A549 (cell line): Measurements from ENCODE around the gene RACGAP1. TPM values are rescaled to one million over a fixed set of nuclear protein-coding genes. Genes with fewer than 3 reads are reported as not detected.
A peak's percentile ranks its signal among the peaks of the same experiment; 100 is the strongest.

ENCODE experiments used
- ATAC-seq, 2 experiments: fragments of 200-7000 bp in 1 of 2; fragments of >200 bp in 1 of 2; cut with Nextera tagmentation in 1 of 2; cut with Tn5 transposase in 1 of 2; 3 replicates each; pipeline versions ENCODE4 v1.8.0 to v1.9.1; 2018 to 2020; ENCODE audit warnings: mild to moderate bottlenecking in 1 of 2, moderate library complexity in 1 of 2
- CTCF ChIA-PET: fragments of 300-600 bp; sonication (Branson Sonifier 250); formaldehyde crosslinking; extraction: SDS; loops from one replicate; lab custom pipeline; 2021; ENCODE audit warnings: antibody characterized with exemption, inconsistent platforms; lab: Yijun Ruan, JAX
- POLR2A ChIA-PET: fragments of 350-600 bp; formaldehyde crosslinking; extraction: SDS; loops from one replicate; lab custom pipeline; 2021; ENCODE audit warnings: antibody characterized with exemption, inconsistent platforms; lab: Yijun Ruan, JAX
- DNase-seq, 2 experiments: peaks; one replicate each; pipeline versions ENCODE4 v3.0.0 to v3.0.0-alpha.2; 2011 to 2016; ENCODE audit warnings: low read depth in 1 of 2, low spot score in 1 of 2
- FAIRE-seq: peaks from 2 replicates; lab custom pipeline; 2011; peaks lifted over from hg19 to GRCh38; lab: Jason Lieb, UNC
- H3K27ac ChIP-seq, 2 experiments: fragments of >200 bp; sonication (Bioruptor Twin); formaldehyde crosslinking; 3 replicates each; pipeline ENCODE4 v1.5.1; 2016 to 2017
- H3K4me1 ChIP-seq: fragments of >200 bp; sonication (Bioruptor Twin); formaldehyde crosslinking; 3 replicates; pipeline ENCODE4 v1.6.1; 2016
- H3K4me2 ChIP-seq: fragments of >200 bp; sonication (Bioruptor Twin); formaldehyde crosslinking; 3 replicates; pipeline ENCODE4 v1.6.1; 2016
- H3K4me3 ChIP-seq: fragments of >200 bp; sonication (Bioruptor Twin); formaldehyde crosslinking; 3 replicates; pipeline ENCODE4 v1.5.1; 2016
- H3K9me3 ChIP-seq: fragments of >200 bp; sonication (Bioruptor Twin); formaldehyde crosslinking; 3 replicates; pipeline ENCODE4 v1.6.1; 2016
- BHLHE40 ChIP-seq: IDR thresholded peaks from 2 replicates; pipeline ENCODE4 v1.6.1; 2012; ENCODE audit warnings: low read depth, low read length, inconsistent platforms
- CBX8 ChIP-seq: fragments of 200-600 bp; sonication (generic); IDR thresholded peaks from 2 replicates; pipeline ENCODE4 v1.6.1; 2016
- CHD4 ChIP-seq: fragments of 200-600 bp; sonication (generic); IDR thresholded peaks from 2 replicates; pipeline ENCODE4 v1.6.1; 2016; ENCODE audit warnings: antibody characterized with exemption, mild to moderate bottlenecking, borderline replicate concordance
- CTCF ChIP-seq: fragments of >200 bp; sonication (Bioruptor Twin); formaldehyde crosslinking; IDR thresholded peaks from 3 replicates; pipeline ENCODE4 v1.5.1; 2016
- ESRRA ChIP-seq: fragments of 150-350 bp; IDR thresholded peaks from 2 replicates; pipeline ENCODE4 v1.6.1; 2014; ENCODE audit warnings: mild to moderate bottlenecking, low read length, borderline replicate concordance
- FOSB ChIP-seq: fragments of 250-450 bp; sonication (Bioruptor Pico); IDR thresholded peaks from 2 replicates; pipeline ENCODE4 v1.5.0; 2020; ENCODE audit warnings: mild to moderate bottlenecking, moderate library complexity
- FOSL2 ChIP-seq, 2 experiments: fragments of 450-650 bp in 1 of 2; fragments of >200 bp in 1 of 2; sonication (Bioruptor Twin) in 1 of 2; formaldehyde crosslinking; IDR thresholded peaks; 2 replicates each; pipeline versions ENCODE4 v1.5.0 to v1.6.1; 2016 to 2020; ENCODE audit warnings: mild to moderate bottlenecking in 1 of 2, moderate library complexity in 1 of 2
- HEYL ChIP-seq: fragments of 250-450 bp; sonication (Bioruptor Pico); IDR thresholded peaks from 2 replicates; pipeline ENCODE4 v1.8.0; 2021; ENCODE audit warnings: mild to moderate bottlenecking, moderate library complexity
- HOXA7 ChIP-seq: fragments of 250-450 bp; sonication (Bioruptor Pico); IDR thresholded peaks from 2 replicates; pipeline ENCODE4 v1.5.0; 2020; ENCODE audit warnings: mild to moderate bottlenecking, moderate library complexity
- KDM5A ChIP-seq: fragments of 200-600 bp; sonication (generic); IDR thresholded peaks from 2 replicates; pipeline ENCODE4 v1.6.1; 2016; ENCODE audit warnings: antibody characterized with exemption, mild to moderate bottlenecking
- MAX ChIP-seq: IDR thresholded peaks from 2 replicates; pipeline ENCODE4 v1.6.1; 2012
- MYC ChIP-seq: IDR thresholded peaks from 2 replicates; pipeline ENCODE4 v1.6.1; 2012; ENCODE audit warnings: mild to moderate bottlenecking, inconsistent platforms, low read length, improper control_type of control experiment, borderline replicate concordance
- PHF8 ChIP-seq: fragments of 200-600 bp; sonication (generic); IDR thresholded peaks from 2 replicates; pipeline ENCODE4 v1.6.1; 2016; ENCODE audit warnings: low read depth, mild to moderate bottlenecking, antibody characterized with exemption, moderate library complexity, borderline replicate concordance
- POLR2A ChIP-seq: IDR thresholded peaks from 2 replicates; pipeline ENCODE4 v1.6.1; 2012; ENCODE audit warnings: mild to moderate bottlenecking, low read length
- RAD21 ChIP-seq, 2 experiments: fragments of >200 bp in 1 of 2; sonication (Bioruptor Twin) in 1 of 2; formaldehyde crosslinking in 1 of 2; IDR thresholded peaks in 1 of 2; conservative IDR thresholded peaks in 1 of 2; 2 replicates in 1 of 2; 3 replicates in 1 of 2; pipeline ENCODE4 v1.6.1; 2012 to 2018; ENCODE audit warnings: inconsistent platforms in 1 of 2
- SMC3 ChIP-seq: fragments of >200 bp; sonication (Bioruptor Twin); formaldehyde crosslinking; IDR thresholded peaks from 3 replicates; pipeline ENCODE4 v1.6.1; 2018; ENCODE audit warnings: inconsistent platforms
- TFCP2L1 ChIP-seq: fragments of 250-450 bp; sonication (Bioruptor Pico); IDR thresholded peaks from 2 replicates; pipeline ENCODE4 v1.5.0; 2021; ENCODE audit warnings: mild to moderate bottlenecking
- ZC3H11A ChIP-seq: fragments of 450-650 bp; IDR thresholded peaks from 2 replicates; pipeline ENCODE4 v1.6.1; 2014; ENCODE audit warnings: antibody characterized with exemption, mild to moderate bottlenecking
- WGBS: methylation state at CpG from one replicate; pipeline ENCODE4 v1.1.6; 2017; ENCODE audit errors: missing lambda C conversion rate; 5-methylcytosine and 5-hydroxymethylcytosine counted together
- polyA plus RNA-seq, 4 experiments: library from polyadenylated mRNA; depleted of rRNA in 3 of 4; stranded (reverse); fragments of >200 nt; fragmentation: RNase III in 1 of 4; extraction: RNeasy Plus Mini Kit Qiagen cat#74134 plus additional on column Dnase treatment in 1 of 4; gene quantifications; 2 replicates in 3 of 4; 3 replicates in 1 of 4; pipeline ENCODE4 v1.2.3, GENCODE V29; 2011 to 2017
- TF ChIP-seq, protein P1 (sequence below): IDR thresholded peaks from 2 replicates; pipeline ENCODE4 v1.6.1; 2012; ENCODE audit warnings: low read depth, borderline replicate concordance
- TF ChIP-seq, protein P2 (sequence below): fragments of 450-650 bp; IDR thresholded peaks from 2 replicates; pipeline ENCODE4 v1.6.1; 2014; ENCODE audit warnings: antibody characterized with exemption
- TF ChIP-seq, protein P3 (sequence below): fragments of >200 bp; sonication (Bioruptor Twin); formaldehyde crosslinking; IDR thresholded peaks from 2 replicates; pipeline ENCODE4 v1.6.1; 2016
- TF ChIP-seq, protein P4 (sequence below): fragments of 250-450 bp; sonication (Bioruptor Pico); IDR thresholded peaks from 2 replicates; pipeline ENCODE4 v1.5.0; 2021; ENCODE audit warnings: mild to moderate bottlenecking, moderate library complexity, borderline replicate concordance

Gene RACGAP1
- polyA plus RNA-seq, 2 of the 4 experiments (the other 2 are of a cell fraction), result 103 to 107 TPM

GRCh38 chr12:50056639-50056976 lies 31.3 kb upstream of the RACGAP1 start:
- CTCF ChIA-PET, result interaction anchor here (0.5 to 8.0 kb wide), 44 partner anchors 9 to 489 kb away, joined by 3 to 173 read pairs (median 4); partner anchors contain the start of genes AQP2, AQP5, AQP6 and RACGAP1
- POLR2A ChIA-PET, result interaction anchor here (1.0 kb wide), 1 partner anchor 89 kb away, joined by 3 read pairs; no protein-coding TSS in a partner anchor

GRCh38 chr12:50055831-50056638 lies 30.7 kb upstream of the RACGAP1 start:
- TF ChIP-seq, protein P1, sequence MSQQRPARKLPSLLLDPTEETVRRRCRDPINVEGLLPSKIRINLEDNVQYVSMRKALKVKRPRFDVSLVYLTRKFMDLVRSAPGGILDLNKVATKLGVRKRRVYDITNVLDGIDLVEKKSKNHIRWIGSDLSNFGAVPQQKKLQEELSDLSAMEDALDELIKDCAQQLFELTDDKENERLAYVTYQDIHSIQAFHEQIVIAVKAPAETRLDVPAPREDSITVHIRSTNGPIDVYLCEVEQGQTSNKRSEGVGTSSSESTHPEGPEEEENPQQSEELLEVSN, result peak; percentile 72
- TF ChIP-seq KDM5A, result no peak
- TF ChIP-seq, protein P2, sequence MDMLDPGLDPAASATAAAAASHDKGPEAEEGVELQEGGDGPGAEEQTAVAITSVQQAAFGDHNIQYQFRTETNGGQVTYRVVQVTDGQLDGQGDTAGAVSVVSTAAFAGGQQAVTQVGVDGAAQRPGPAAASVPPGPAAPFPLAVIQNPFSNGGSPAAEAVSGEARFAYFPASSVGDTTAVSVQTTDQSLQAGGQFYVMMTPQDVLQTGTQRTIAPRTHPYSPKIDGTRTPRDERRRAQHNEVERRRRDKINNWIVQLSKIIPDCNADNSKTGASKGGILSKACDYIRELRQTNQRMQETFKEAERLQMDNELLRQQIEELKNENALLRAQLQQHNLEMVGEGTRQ, result peak; percentile 33; the same call in 1 of the 2 replicates
- peak; percentile 80 to 87 for TF ChIP-seq RAD21 (conservative IDR thresholded peaks at IDR 0.05 in 1 of 2, IDR thresholded peaks at IDR 0.05 in 1 of 2)
- TF ChIP-seq MAX, result peak; percentile 83
- TF ChIP-seq SMC3, result peak; percentile 84
- TF ChIP-seq MYC, result peak; percentile 49
- TF ChIP-seq ZC3H11A, result no peak
- peak; percentile 96 for TF ChIP-seq CTCF
- TF ChIP-seq CBX8, result no peak
- Histone ChIP-seq H3K4me1 (peaks cover 18% of the 10 kb centered on the region), H3K4me2 (peak overlapping the region; percentile 94), H3K4me3 (peak overlapping the region; percentile 85; the same call in 2 of the 3 replicates), H3K27ac (peak overlapping the region; percentile 38 to 55; a peak in 3 of 6 replicates), H3K9me3 (no peaks in the 10 kb centered on the region)
- ChIA-PET CTCF (interaction anchor here (0.5 to 8.0 kb wide), 57 partner anchors 9 to 489 kb away, joined by 3 to 173 read pairs (median 4); partner anchors contain the start of genes AQP2, AQP5, AQP6 and RACGAP1), POLR2A (interaction anchor here (1.0 kb wide), 1 partner anchor 89 kb away, joined by 3 read pairs; no protein-coding TSS in a partner anchor)
- peak; percentile 51 to 77; a peak in 5 of 6 replicates for ATAC-seq
- FAIRE-seq, result no peak
- DNase-seq, result peak; percentile 59 to 85
- 8% methylated on average over 17 of the region's 17 CpGs for WGBS

More at GRCh38 chr12:50056639-50056976, 31.3 kb upstream of the RACGAP1 start:
- Histone ChIP-seq H3K27ac (peak overlapping the region in 1 of 2 experiments; percentile 90; a peak in 2 of 6 replicates), H3K4me3 (peak overlapping the region; percentile 85), H3K4me1 (peaks cover 18% of the 10 kb centered on the region), H3K9me3 (no peaks in the 10 kb centered on the region), H3K4me2 (peak overlapping the region; percentile 94)
- TF ChIP-seq FOSB (CRISPR knock-in tag) (no peak), ESRRA (no peak), FOSL2 (IDR thresholded peaks at IDR 0.05) (no peak), FOSL2 (CRISPR knock-in tag; IDR thresholded peaks at IDR 0.05) (no peak), HEYL (no peak), BHLHE40 (no peak), PHF8 (no peak), ZC3H11A (no peak), POLR2A (no peak), TFCP2L1 (CRISPR knock-in tag) (no peak), HOXA7 (no peak), CHD4 (no peak)
- TF ChIP-seq, protein P3, sequence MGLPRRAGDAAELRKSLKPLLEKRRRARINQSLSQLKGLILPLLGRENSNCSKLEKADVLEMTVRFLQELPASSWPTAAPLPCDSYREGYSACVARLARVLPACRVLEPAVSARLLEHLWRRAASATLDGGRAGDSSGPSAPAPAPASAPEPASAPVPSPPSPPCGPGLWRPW, result no peak
- TF ChIP-seq, protein P1, result no peak
- TF ChIP-seq, protein P4, sequence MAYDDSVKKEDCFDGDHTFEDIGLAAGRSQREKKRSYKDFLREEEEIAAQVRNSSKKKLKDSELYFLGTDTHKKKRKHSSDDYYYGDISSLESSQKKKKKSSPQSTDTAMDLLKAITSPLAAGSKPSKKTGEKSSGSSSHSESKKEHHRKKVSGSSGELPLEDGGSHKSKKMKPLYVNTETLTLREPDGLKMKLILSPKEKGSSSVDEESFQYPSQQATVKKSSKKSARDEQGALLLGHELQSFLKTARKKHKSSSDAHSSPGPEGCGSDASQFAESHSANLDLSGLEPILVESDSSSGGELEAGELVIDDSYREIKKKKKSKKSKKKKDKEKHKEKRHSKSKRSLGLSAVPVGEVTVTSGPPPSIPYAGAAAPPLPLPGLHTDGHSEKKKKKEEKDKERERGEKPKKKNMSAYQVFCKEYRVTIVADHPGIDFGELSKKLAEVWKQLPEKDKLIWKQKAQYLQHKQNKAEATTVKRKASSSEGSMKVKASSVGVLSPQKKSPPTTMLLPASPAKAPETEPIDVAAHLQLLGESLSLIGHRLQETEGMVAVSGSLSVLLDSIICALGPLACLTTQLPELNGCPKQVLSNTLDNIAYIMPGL (CRISPR knock-in tag), result no peak
- ATAC-seq (peak in 1 of 2 experiments; percentile 51; a peak in 3 of 6 replicates), FAIRE-seq (no peak), DNase-seq (no peak)
- WGBS, result 42% methylated on average over 3 of the region's 3 CpGs
